Measurements from ENCODE around the gene NUP50. TPM values are rescaled to one million over a fixed set of nuclear protein-coding genes. Genes with fewer than 3 reads are reported as not detected.

The NUP50 gene
- total RNA-seq, 2 donors from 2014 or later = 89.3 to 99.2 TPM

DNA sequence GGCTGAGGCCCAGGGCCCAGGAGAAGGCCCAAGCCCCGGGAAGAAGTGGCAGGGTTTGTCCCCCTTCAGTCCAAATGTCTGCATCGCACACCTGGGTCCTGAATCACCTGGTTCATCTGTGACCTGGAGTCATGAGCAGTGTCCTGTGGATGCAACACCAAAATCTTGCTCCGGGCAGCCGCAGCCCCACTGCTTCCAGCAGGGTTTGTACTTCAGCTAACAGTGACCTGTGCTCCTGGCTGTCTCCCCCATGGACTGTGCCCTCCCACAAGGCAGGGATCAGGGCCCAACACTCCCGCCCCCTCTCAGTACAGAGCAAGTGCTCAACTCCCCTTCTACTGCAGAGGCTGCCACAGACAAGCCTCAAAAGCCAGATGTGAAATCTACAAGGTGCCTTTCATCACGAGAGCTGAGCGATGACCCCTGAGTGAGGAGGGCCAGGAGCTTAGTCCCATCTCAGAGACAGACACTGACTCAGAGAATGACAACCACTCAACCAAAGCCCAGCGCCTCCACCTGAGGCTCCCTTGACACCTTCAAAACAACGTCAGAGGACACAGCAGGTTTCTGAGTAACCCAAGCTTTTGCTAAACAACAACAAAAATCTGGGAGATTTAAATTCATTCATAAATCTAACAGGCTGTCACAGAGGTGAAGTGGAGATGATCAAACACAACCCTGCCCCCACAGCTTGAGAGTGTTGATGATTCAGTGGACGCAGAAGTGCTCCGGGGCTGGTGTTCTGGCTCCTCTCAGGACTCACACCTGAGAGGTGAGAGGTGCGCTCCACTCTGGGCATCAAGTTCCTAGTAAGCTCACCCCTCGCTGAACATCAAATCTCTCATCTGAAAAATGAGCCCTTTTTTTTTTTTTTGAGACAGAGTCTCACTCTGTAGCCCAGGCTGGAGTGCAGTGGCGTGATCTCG, 73.6 kb downstream of the NUP50 start:
- Mint-ChIP-seq H3K36me3 (ENCODE audit: low read depth) (peaks cover 4% of the 10 kb centered on the region), H3K27me3 (no peaks in the 10 kb centered on the region), H3K4me1 (peaks cover 29% of the 10 kb centered on the region), H3K4me3 (no peak overlapping the region), H3K27ac (no peak overlapping the region)
- ATAC-seq = no peak
- H3K9me3 ChIP-seq (ENCODE audit: control insufficient read depth, low read length, poor library complexity, severe bottlenecking) = no peaks in the 10 kb centered on the region
- no peak for DNase-seq

Other genes starting within 250 kb of the NUP50 start
- gene PHF21B, start 153.9 kb upstream of the NUP50 start, total RNA-seq = not detected
- gene KIAA0930, start 77.0 kb downstream of the NUP50 start, total RNA-seq = 10 to 100 TPM; 10.9 to 11.6 TPM
- gene UPK3A, start 121.0 kb downstream of the NUP50 start, total RNA-seq = under 1 TPM in 1 of 2 donors, not detected in 1; 0.37 TPM
- gene FAM118A, start 146.0 kb downstream of the NUP50 start, total RNA-seq = 100 to 1,000 TPM; 162 to 200 TPM
- under 1 TPM in 1 of 2 donors, not detected in 1; 0.17 TPM for gene SMC1B, start 249.7 kb downstream of the NUP50 start, total RNA-seq
- gene RIBC2, start 249.8 kb downstream of the NUP50 start, total RNA-seq = 1 to 10 TPM; 1.6 to 2.4 TPM